ENCODE data around the gene MPPED2.

The MPPED2 gene

DNA sequence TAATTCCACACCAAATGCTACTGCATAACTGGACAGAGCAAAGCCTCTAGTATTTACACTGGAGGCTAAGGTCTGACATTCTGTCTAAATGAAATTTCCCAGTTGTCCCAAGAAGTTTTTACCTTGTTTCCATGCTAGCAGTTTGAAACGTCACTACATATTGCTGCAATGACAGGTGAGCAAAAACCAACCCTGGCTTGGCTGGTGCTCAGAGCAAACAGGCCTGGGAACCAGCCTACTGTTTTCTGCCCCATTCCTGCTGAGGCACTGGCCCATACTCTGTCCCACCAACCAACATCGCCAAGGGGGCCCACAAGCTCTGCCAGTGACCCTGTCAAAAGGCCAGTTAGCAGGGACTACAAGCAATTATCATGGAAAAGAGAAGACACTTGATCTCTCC lies 131.1 kb downstream of the MPPED2 start:
- DNase-seq (ENCODE audit: low read depth in 3 of 3, low spot score in 1 of 3), result no peak

DNA sequence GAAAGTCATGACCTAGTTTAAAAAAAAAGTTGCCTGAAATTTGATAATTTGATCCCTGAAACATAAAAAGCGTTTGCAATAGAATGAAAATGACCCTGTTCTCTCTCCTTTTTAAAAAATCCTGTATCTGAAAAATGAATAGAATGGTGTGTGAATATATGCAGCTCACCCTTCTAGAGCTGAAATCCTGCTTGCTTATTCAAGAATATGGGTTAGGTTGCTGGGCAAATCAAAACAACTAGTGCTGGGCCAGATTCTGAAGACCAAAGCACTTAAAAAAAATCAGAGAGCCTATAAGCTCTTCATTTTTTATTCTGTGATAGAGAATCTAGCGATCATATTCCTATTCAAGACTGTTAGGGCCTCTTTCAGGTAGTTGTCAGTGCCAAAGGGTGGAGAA lies 131.6 kb downstream of the MPPED2 start:
- DNase-seq (ENCODE audit: low read depth in 3 of 3, low spot score in 1 of 3), result no peak

DNA sequence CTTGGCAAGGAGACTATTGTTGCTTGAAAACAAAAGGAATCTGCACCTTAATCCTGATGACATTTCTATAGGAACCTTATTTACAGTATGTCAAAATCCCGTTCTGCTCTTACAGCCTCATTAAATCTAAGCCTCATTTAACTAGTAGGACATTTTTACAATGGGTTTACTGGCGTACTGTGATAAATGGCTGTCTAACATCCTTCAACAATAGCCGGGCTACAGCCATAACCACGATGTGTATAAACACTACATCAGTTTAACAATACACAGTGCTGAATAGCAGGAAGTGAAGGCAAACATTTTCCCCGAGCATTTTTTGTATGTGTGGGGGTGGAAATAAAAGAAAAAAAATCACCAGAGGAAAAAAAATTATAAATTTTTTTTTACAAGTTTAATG lies 132.0 kb downstream of the MPPED2 start:
- DNase-seq (ENCODE audit: low read depth in 3 of 3, low spot score in 1 of 3), result no peak

GRCh38 chr11:30453705-30454104 lies 132.4 kb downstream of the MPPED2 start:
- DNase-seq (ENCODE audit: low read depth in 3 of 3, low spot score in 1 of 3), result no peak

DNA sequence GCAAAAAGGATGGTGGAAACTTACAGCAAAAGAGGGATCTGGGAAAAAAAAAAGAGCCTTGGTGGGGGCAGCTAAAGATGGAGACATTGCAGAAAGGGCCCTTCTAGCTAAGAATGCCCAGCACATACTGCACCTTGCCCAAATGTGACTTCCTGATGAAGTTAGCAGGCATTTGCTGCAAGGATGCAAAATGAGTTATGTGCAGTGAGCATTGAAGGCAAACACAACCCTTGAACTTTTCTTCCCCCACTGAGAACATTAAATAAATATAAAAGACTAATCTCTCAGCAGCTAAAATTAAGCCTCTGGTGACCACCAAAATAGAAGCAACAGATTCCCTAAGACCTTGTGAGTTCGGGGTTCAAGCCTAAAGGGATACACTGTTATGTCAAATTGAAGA lies 133.3 kb downstream of the MPPED2 start:
- DNase-seq (ENCODE audit: low read depth in 3 of 3, low spot score in 1 of 3), result no peak

DNA sequence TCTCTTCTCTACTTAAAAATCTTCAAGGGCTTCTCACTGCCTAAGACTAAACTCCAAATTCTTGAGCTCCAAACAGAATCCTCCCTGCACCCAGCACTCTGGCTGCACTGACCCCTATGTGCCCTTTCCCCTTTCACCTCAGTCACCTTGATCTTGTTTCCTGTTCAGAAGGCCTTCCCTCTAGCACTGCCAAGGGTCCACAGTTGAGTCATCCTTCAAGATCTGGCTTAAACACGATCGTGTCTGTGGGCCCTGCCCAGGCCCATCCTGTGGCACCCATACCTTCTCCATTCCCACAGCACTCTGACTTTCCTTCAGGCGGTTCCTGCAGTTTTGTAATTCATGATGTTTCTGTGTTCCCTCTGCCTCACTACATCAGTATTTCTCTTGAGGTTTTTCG lies 134.0 kb downstream of the MPPED2 start:
- DNase-seq (ENCODE audit: low read depth in 3 of 3, low spot score in 1 of 3), result no peak

DNA sequence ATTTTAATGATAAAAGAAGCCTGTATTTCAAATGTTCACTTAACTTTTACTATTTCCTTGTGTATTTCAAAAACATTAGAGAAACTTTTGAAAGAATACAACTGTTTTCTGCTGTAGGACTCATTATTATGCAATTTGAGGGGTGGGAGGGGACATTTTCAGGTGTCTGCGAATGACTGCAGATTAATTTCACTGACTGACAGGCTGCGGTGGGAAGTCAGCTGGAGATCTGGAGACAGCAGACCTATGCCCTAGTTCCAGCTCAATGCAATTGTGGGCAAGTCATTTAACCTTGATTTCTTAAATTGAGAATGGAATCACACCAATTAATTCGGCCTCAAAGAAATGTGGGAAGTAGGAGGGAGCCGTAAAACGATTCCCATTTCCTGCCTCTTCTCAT lies 134.5 kb downstream of the MPPED2 start:
- no peak for DNase-seq (ENCODE audit: low read depth in 3 of 3, low spot score in 1 of 3)

DNA sequence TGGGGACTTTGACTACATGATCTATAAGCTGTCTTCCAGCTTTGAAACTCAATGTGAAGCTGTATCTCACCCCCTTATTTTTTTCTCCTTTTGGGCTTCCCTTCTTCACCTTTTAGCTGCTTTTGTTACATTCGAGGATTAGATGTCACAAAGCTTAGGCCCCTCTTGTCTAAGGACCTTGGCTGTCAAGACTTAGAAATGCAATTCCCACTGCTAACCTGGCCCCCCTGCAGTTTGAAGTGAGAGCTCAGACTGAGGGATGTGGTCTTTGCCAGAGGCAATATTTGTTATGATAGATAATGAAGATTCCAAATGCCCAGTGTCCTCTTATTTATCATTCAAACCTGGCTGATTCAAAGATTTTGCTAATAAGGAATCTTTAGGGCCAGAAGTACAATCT lies 135.0 kb downstream of the MPPED2 start:
- DNase-seq (ENCODE audit: low read depth in 3 of 3, low spot score in 1 of 3), result no peak

GRCh38 chr11:30447058-30447640 lies 139.0 kb downstream of the MPPED2 start:
- no peak for DNase-seq (ENCODE audit: low read depth in 3 of 3, low spot score in 1 of 3)

- no peak for DNase-seq (ENCODE audit: low read depth in 3 of 3, low spot score in 1 of 3)
Measured at GRCh38 chr11:30446520-30446919, 139.6 kb downstream of the MPPED2 start.

DNA sequence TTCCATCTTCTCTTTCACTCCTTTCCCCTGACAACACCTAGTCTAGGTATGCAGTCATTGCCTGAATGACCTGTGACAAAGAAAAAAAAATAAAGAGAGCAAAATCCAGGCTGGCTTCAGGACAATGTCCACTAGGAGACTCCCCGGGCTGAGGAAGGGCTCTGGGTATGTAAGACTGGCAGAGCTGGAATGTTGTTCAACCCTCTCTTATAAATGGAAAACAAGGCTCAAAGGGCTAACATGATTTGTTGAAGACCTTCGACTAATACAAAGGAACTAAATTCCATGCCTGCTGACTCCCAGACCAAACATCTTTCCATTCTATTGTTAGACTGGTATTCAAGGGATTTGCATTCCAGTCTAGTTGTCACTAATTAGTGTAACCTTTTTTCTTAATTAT lies 141.1 kb downstream of the MPPED2 start:
- DNase-seq (ENCODE audit: low read depth in 3 of 3, low spot score in 1 of 3), result no peak

GRCh38 chr11:30440510-30440909 lies 145.6 kb downstream of the MPPED2 start:
- no peak for DNase-seq (ENCODE audit: low read depth in 3 of 3, low spot score in 1 of 3)

- no peak for DNase-seq (ENCODE audit: low read depth in 3 of 3, low spot score in 1 of 3)
Measured at GRCh38 chr11:30436801-30437200, 149.4 kb downstream of the MPPED2 start.

GRCh38 chr11:30435488-30435887 lies 150.7 kb downstream of the MPPED2 start:
- no peak for DNase-seq (ENCODE audit: low read depth in 3 of 3, low spot score in 1 of 3)

DNA sequence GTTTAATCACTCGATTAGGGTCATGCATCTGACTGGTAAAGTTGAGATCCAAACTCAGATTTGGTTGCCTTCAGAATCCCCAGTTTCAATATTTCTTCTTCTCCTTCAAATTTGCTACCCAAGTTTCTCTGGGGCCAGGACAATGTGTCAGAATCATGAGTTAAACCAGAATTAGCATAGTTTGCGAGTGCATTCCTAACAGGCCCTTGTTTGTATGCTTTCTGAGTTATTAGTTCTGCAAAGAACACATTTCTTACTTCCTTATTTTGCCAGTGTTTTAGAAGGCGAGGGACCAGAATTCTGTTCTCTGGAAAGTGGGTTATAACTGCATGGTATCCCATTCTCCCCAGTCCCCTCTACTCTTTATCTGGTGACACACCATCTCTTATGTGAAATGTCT lies 151.3 kb downstream of the MPPED2 start:
- DNase-seq (ENCODE audit: low read depth in 3 of 3, low spot score in 1 of 3), result no peak

DNA sequence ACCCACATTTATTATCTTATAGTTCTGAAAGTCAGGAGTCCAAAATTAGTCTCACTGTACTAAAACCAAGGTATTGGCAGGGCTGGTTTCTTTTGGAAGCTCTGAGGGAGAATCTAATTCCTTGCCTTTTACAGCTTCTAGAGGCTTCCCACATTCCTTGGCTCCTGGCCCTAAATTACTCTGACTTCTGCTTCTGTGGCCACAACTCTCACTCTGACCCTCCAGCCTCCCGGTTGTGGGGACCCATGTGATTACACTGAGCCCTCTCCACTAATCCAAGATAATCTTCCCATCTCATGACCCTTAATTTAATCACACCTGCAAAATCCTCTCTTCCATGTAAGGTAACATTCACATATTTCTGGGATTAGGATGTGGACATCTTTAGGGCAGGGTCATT lies 152.3 kb downstream of the MPPED2 start:
- DNase-seq (ENCODE audit: low read depth in 3 of 3, low spot score in 1 of 3), result no peak

- no peak for DNase-seq (ENCODE audit: low read depth in 3 of 3, low spot score in 1 of 3)
Measured at GRCh38 chr11:30432716-30433115, 153.4 kb downstream of the MPPED2 start.

GRCh38 chr11:30432178-30432577 lies 154.0 kb downstream of the MPPED2 start:
- DNase-seq (ENCODE audit: low read depth in 3 of 3, low spot score in 1 of 3), result no peak

GRCh38 chr11:30431127-30431814 lies 154.9 kb downstream of the MPPED2 start:
- DNase-seq (ENCODE audit: low read depth in 3 of 3, low spot score in 1 of 3), result no peak

GRCh38 chr11:30429550-30429949 lies 156.6 kb downstream of the MPPED2 start:
- no peak for DNase-seq (ENCODE audit: low read depth in 3 of 3, low spot score in 1 of 3)

- DNase-seq (ENCODE audit: low read depth in 3 of 3, low spot score in 1 of 3), result no peak
Measured at GRCh38 chr11:30426781-30427180, 159.4 kb downstream of the MPPED2 start.

DNA sequence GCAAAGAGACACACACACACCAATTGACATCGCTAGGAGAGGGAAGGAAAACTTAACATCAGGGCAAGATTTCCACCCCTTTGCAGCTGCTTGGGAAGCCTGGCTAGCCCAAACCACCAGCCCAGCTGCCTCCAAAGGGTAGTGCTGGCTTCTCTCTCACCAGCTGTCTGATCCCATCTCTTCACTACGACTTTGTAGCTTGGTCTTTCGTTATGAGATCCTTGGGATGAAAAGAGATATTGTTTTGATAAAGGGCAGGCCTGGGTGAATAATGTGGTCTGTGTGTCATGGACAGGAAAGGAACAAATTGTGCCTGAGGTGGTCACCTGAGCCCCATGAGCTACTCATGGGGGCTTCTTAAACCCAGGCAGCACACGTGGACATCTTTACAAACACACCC lies 161.3 kb downstream of the MPPED2 start:
- DNase-seq (ENCODE audit: low read depth in 3 of 3, low spot score in 1 of 3), result no peak

- DNase-seq (ENCODE audit: low read depth in 3 of 3, low spot score in 1 of 3), result no peak
Measured at GRCh38 chr11:30424321-30424720, 161.8 kb downstream of the MPPED2 start.

Measured in stimulated activated CD4-positive, alpha-beta T cell treated with anti-CD3 and anti-CD28 coated beads, TNF-alpha, amount 100 ng/mL, for 1 hour (primary cell).